Panc1 (cell line): Measurements from ENCODE around the gene DCN. TPM values are rescaled to one million over a fixed set of nuclear protein-coding genes. Genes with fewer than 3 reads are reported as not detected.
A peak's percentile ranks its signal among the peaks of the same experiment; 100 is the strongest.

Experiments used
- ATAC-seq: fragments of 200-7000 bp; cut with Tn5 transposase; 2 replicates; pipeline ENCODE4 v1.9.1; 2020; ENCODE audit warnings: mild to moderate bottlenecking, moderate library complexity
- Bru-seq: library from RNA; stranded (reverse); fragments of 400-500 nt; gene quantifications from one replicate; lab custom pipeline; 2021; lab: Mats Ljungman, UMichigan
- BruChase-seq, 2 experiments: library from RNA; stranded (reverse); fragments of 400-500 nt; gene quantifications; one replicate each; lab custom pipeline; 2021; lab: Mats Ljungman, UMichigan
- BruUV-seq: library from RNA; stranded (reverse); fragments of 400-500 nt; replicated peaks from 2 replicates; lab custom pipeline; 2021; lab: Mats Ljungman, UMichigan
- CTCF ChIA-PET: fragments of 300-600 bp; sonication (Branson Sonifier 250); formaldehyde crosslinking; loops from one replicate; lab custom pipeline; 2022; ENCODE audit warnings: antibody characterized with exemption; lab: Charles Lee
- POLR2A ChIA-PET: fragments of 300-600 bp; sonication (Branson Sonifier 250); formaldehyde crosslinking; loops from one replicate; lab custom pipeline; 2022; ENCODE audit warnings: antibody characterized with exemption; lab: Charles Lee
- DNase-seq: peaks from one replicate; pipeline ENCODE4 v3.0.0-alpha.2; 2010; ENCODE audit warnings: low read depth, low spot score
- H3K27ac ChIP-seq: 2 replicates; pipeline ENCODE4 v1.5.1; 2011; ENCODE audit warnings: mild to moderate bottlenecking, low read length, inconsistent platforms
- H3K27me3 ChIP-seq: fragments of 200-500 bp; sonication (Bioruptor generic); 2 replicates; pipeline ENCODE4 v1.6.0; 2014; ENCODE audit warnings: low read length, inconsistent platforms; ENCODE audit not compliant: control insufficient read depth, insufficient read depth
- H3K36me3 ChIP-seq: fragments of 200-500 bp; sonication (Bioruptor generic); 2 replicates; pipeline ENCODE4 v1.5.1; 2014; ENCODE audit warnings: inconsistent platforms, mild to moderate bottlenecking, low read length, moderate library complexity; ENCODE audit not compliant: control insufficient read depth, insufficient read depth
- H3K4me1 ChIP-seq: 2 replicates; pipeline ENCODE4 v1.5.1; 2011; ENCODE audit warnings: inconsistent platforms, mild to moderate bottlenecking, low read length, moderate library complexity; ENCODE audit not compliant: control insufficient read depth, insufficient read depth
- H3K4me3 ChIP-seq, 2 experiments: 2 replicates each; pipeline ENCODE4 v1.5.1; 2011 to 2012; ENCODE audit warnings: low read depth in 2 of 2, low read length in 2 of 2, mild to moderate bottlenecking in 2 of 2, inconsistent platforms in 1 of 2, moderate library complexity in 1 of 2
- H3K9me3 ChIP-seq: fragments of 200-500 bp; sonication (Bioruptor generic); 2 replicates; pipeline ENCODE4 v1.5.1; 2014; ENCODE audit warnings: low read depth, mild to moderate bottlenecking, inconsistent platforms, low read length, moderate library complexity; ENCODE audit not compliant: control insufficient read depth, insufficient read depth
- POLR2AphosphoS5 ChIP-seq: IDR thresholded peaks from 2 replicates; pipeline ENCODE4 v1.6.1; 2012; ENCODE audit warnings: mild to moderate bottlenecking, low read depth, low read length, moderate library complexity
- SIN3A ChIP-seq: IDR thresholded peaks from 2 replicates; pipeline ENCODE4 v1.6.1; 2012; ENCODE audit warnings: low read depth, mild to moderate bottlenecking, low read length, moderate library complexity, borderline replicate concordance; ENCODE audit not compliant: insufficient read depth
- TCF7L2 ChIP-seq: IDR thresholded peaks from 2 replicates; pipeline ENCODE4 v1.6.1; 2011; ENCODE audit warnings: mild to moderate bottlenecking, low read depth, low read length, inconsistent platforms
- in situ Hi-C: cut with HindIII; loops from 2 replicates; pipeline ENCODE4 v1.10.0; 2016; ENCODE audit warnings: low sequenced_read_pairs, low pct_unique_long_range_greater_than_20kb
- intact Hi-C: fragments of 100-400 bp; cut with micrococcal nuclease; formaldehyde crosslinking; loops from one replicate; pipeline ENCODE4 v1.10.0; 2022; ENCODE audit not compliant: unreplicated experiment
- long read RNA-seq: library from polyadenylated mRNA; unstranded; transcript quantifications from one replicate; pipeline ENCODE4 v2.0.0, GENCODE V29; 2021; ENCODE audit not compliant: unreplicated experiment
- polyA plus RNA-seq: library from polyadenylated mRNA; unstranded; fragments of >200 nt; gene quantifications from one replicate; pipeline ENCODE4 v1.2.1, GENCODE V29; 2012; ENCODE audit warnings: missing spikeins; ENCODE audit not compliant: insufficient read length
- total RNA-seq: library from RNA; stranded (reverse); gene quantifications from one replicate; pipeline ENCODE4 v1.2.1, GENCODE V29; 2021; ENCODE audit not compliant: unreplicated experiment
- TF ChIP-seq, protein P1 (sequence below), 2 experiments: IDR thresholded peaks; 2 replicates each; pipeline ENCODE4 v1.6.1; 2011 to 2012; ENCODE audit warnings: low read depth in 2 of 2, control low read depth in 1 of 2, low read length in 1 of 2, mild to moderate bottlenecking in 1 of 2, moderate library complexity in 1 of 2; ENCODE audit not compliant: insufficient read depth in 1 of 2
- TF ChIP-seq, protein P2 (sequence below): fragments of 450-650 bp; IDR thresholded peaks from 2 replicates; pipeline ENCODE4 v1.5.1; 2017; ENCODE audit warnings: mild to moderate bottlenecking

Gene DCN, protein sequence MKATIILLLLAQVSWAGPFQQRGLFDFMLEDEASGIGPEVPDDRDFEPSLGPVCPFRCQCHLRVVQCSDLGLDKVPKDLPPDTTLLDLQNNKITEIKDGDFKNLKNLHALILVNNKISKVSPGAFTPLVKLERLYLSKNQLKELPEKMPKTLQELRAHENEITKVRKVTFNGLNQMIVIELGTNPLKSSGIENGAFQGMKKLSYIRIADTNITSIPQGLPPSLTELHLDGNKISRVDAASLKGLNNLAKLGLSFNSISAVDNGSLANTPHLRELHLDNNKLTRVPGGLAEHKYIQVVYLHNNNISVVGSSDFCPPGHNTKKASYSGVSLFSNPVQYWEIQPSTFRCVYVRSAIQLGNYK
- 1.9 TPM for total RNA-seq
- not detected for polyA plus RNA-seq
- percentile 2 among the genes with signal in this experiment for Bru-seq, nascent RNA
- BruChase-seq, experiment 1, labeled RNA remaining after a 2-hour chase: percentile 4 among the genes with signal in this experiment
- BruChase-seq, experiment 2, labeled RNA remaining after a 6-hour chase: not detected
- long read RNA-seq: 0 reads

DNA sequence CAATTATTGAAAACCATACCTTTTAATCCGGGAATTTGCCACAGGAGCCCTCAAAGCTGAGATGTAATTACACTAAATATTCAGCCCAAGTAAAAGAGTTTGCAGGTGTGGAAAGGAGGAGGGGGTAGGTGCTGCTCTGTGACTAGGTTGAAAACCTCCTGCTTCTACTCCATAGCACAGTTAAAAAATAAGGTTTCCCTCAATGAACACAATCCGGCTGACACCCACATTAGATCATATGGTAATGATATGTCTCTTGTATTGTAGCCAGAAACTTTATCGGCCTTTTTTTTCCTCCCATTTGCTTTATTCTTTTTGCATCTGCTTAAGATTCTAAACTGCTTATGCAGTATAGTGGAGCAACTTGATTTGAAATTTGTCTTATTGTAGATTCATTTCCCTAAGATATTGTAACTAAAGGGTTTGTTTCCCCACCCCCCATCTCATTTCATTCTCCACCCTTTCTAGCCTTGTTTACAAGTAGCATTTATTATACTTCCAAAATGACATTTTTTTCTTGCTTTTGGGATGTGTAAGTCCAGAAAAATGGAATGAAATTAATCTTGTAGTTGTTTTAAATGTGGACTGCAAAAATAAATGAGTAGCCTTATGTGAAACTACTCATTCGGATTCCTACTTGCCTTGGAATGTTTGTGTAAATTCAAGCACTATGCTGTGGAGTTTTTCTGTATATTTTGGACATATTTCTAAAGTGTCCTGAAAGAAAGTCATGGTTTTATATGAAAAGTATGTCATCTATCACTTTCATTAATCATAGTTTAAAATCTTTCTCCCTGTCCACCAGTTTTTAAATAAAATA, at the start of gene DCN:
Gene DCN (minus strand): TSS at position 182 of the 820 bp plus-strand sequence. CDS start 4,265 bp downstream, outside the sequence.
- intact Hi-C loops: no loop called here
- Histone ChIP-seq H3K27ac (no peak within 1 kb of the TSS), H3K9me3 (no peaks in the 10 kb centered on the region), H3K36me3 (no peaks in the 10 kb centered on the region), H3K4me3 (no peak within 1 kb of the TSS), H3K4me1 (no peaks in the 10 kb centered on the region), H3K27me3 (no peaks in the 10 kb centered on the region)
- ChIA-PET CTCF (no interaction called here), POLR2A (no interaction called here)
- no TSS peak for BruUV-seq
- DNase-seq (no peak), ATAC-seq (no peak)
- in situ Hi-C loops: no loop called here
- no peak for TF ChIP-seq TCF7L2
- TF ChIP-seq POLR2AphosphoS5: no peak
- TF ChIP-seq, protein P1, sequence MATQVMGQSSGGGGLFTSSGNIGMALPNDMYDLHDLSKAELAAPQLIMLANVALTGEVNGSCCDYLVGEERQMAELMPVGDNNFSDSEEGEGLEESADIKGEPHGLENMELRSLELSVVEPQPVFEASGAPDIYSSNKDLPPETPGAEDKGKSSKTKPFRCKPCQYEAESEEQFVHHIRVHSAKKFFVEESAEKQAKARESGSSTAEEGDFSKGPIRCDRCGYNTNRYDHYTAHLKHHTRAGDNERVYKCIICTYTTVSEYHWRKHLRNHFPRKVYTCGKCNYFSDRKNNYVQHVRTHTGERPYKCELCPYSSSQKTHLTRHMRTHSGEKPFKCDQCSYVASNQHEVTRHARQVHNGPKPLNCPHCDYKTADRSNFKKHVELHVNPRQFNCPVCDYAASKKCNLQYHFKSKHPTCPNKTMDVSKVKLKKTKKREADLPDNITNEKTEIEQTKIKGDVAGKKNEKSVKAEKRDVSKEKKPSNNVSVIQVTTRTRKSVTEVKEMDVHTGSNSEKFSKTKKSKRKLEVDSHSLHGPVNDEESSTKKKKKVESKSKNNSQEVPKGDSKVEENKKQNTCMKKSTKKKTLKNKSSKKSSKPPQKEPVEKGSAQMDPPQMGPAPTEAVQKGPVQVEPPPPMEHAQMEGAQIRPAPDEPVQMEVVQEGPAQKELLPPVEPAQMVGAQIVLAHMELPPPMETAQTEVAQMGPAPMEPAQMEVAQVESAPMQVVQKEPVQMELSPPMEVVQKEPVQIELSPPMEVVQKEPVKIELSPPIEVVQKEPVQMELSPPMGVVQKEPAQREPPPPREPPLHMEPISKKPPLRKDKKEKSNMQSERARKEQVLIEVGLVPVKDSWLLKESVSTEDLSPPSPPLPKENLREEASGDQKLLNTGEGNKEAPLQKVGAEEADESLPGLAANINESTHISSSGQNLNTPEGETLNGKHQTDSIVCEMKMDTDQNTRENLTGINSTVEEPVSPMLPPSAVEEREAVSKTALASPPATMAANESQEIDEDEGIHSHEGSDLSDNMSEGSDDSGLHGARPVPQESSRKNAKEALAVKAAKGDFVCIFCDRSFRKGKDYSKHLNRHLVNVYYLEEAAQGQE (IDR thresholded peaks at IDR 0.05; ENCODE audit: insufficient read depth in 1 of 2, low read depth in 2 of 2, low read length in 1 of 2): no peak

DNA sequence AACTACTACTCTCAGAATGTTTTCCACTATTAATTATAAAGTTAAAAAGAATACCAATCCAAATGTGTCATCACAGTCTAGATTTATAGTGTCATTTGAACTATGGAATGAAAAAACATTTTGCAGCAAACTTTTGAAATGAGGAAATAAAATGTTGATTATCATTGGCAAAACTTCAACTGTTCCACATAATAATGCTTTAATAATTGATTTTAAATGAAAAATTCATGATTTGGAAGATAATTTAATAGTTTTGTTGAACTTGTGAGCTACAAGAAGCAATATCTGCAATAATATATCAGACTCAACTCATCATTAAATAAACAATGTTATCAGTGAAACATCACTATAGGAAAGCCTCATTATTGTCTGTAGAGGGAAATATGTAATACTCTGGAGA, 48.2 kb upstream of the DCN start:
- Histone ChIP-seq H3K27ac (no peak overlapping the region), H3K4me3 (no peak overlapping the region), H3K36me3 (no peaks in the 10 kb centered on the region), H3K27me3 (no peaks in the 10 kb centered on the region), H3K9me3 (0 out of 2 replicates have a peak, but pooled peaks cover under 1% of the 10 kb centered on the region), H3K4me1 (no peaks in the 10 kb centered on the region)
- ATAC-seq (no peak), DNase-seq (no peak)
- ChIA-PET CTCF (no interaction called here), POLR2A (no interaction called here)
- in situ Hi-C loops (no loop called here), intact Hi-C loops (no loop called here)
- no TSS peak for BruUV-seq
- TF ChIP-seq SIN3A: no peak
- TF ChIP-seq TCF7L2: no peak
- TF ChIP-seq, protein P2, sequence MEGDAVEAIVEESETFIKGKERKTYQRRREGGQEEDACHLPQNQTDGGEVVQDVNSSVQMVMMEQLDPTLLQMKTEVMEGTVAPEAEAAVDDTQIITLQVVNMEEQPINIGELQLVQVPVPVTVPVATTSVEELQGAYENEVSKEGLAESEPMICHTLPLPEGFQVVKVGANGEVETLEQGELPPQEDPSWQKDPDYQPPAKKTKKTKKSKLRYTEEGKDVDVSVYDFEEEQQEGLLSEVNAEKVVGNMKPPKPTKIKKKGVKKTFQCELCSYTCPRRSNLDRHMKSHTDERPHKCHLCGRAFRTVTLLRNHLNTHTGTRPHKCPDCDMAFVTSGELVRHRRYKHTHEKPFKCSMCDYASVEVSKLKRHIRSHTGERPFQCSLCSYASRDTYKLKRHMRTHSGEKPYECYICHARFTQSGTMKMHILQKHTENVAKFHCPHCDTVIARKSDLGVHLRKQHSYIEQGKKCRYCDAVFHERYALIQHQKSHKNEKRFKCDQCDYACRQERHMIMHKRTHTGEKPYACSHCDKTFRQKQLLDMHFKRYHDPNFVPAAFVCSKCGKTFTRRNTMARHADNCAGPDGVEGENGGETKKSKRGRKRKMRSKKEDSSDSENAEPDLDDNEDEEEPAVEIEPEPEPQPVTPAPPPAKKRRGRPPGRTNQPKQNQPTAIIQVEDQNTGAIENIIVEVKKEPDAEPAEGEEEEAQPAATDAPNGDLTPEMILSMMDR: no peak
- no peak for TF ChIP-seq POLR2AphosphoS5
- TF ChIP-seq, protein P1 (IDR thresholded peaks at IDR 0.05; ENCODE audit: insufficient read depth in 1 of 2, low read depth in 2 of 2, low read length in 1 of 2): no peak
